NT2/D1 (cell line): Measurements from ENCODE around the gene ABCD3.

Experiments used
- SUZ12 ChIP-seq: IDR thresholded peaks from 2 replicates; pipeline ENCODE4 v1.6.1; 2011; ENCODE audit not compliant: insufficient read length, insufficient read depth; ENCODE audit errors: extremely low read depth
- ZNF274 ChIP-seq: IDR thresholded peaks from 2 replicates; pipeline ENCODE4 v1.6.1; 2011; ENCODE audit warnings: mild to moderate bottlenecking, low read depth, low read length

DNA sequence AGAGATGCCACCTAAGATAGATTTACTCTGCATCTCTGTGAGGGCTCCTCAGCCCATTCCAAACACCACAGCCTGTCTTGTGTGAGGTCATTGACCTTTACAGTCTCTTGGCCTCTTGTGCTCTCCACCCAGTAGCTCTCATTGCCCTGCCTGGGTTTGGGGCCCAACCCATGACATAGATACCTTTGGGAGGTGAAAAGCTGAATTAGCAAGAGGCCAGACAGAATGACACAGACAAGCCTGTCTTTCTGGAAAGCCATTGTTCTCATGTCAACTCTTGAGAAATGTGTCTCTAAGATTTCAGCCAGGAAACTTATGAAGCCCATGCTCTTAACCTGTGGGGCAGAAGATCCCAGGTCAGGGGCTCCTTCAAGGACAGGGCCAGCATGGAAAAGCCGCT lies 141.7 kb downstream of the ABCD3 start:
- TF ChIP-seq SUZ12 (no peak), ZNF274 (no peak)
